ENCODE measurements around the gene BNC2.

DNA sequence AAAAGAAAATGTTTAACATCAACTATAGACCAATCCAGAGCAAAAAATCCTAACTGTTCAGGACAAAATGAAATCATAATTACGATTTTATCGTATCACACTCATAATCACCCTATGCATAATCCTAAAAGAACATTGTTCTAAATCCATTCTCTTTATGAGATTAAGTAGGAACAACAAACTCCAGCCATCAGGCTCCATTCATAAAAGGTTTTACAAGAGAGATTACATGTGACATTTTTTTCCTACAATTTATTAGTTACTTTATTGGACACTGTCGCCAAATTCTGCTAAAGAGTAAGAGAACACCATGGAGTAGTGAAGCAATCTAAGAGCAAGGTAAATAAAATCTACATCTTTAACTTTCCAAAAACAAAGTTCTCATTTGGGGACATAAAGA lies 198.0 kb downstream of the BNC2 start:
- no peak for TF ChIP-seq NFRKB (IDR thresholded peaks at IDR 0.05)
- TF ChIP-seq HDGF (IDR thresholded peaks at IDR 0.05; ENCODE audit: borderline replicate concordance): no peak
- TF ChIP-seq FOXM1 (IDR thresholded peaks at IDR 0.05; ENCODE audit: borderline replicate concordance): no peak
- TF ChIP-seq SP1 (IDR thresholded peaks at IDR 0.05): no peak
